NB4 (cell line): ENCODE results near the gene KRT77.

Experiments
- POLR2A ChIP-seq: IDR thresholded peaks from 2 replicates; pipeline ENCODE4 v1.6.1; 2011; ENCODE audit warnings: mild to moderate bottlenecking; ENCODE audit not compliant: insufficient read length; ENCODE audit errors: extremely low read depth
- TF ChIP-seq, protein P1 (sequence below): IDR thresholded peaks from one replicate; pipeline ENCODE4 v1.5.1; 2012; ENCODE audit warnings: low read depth, low read length

DNA sequence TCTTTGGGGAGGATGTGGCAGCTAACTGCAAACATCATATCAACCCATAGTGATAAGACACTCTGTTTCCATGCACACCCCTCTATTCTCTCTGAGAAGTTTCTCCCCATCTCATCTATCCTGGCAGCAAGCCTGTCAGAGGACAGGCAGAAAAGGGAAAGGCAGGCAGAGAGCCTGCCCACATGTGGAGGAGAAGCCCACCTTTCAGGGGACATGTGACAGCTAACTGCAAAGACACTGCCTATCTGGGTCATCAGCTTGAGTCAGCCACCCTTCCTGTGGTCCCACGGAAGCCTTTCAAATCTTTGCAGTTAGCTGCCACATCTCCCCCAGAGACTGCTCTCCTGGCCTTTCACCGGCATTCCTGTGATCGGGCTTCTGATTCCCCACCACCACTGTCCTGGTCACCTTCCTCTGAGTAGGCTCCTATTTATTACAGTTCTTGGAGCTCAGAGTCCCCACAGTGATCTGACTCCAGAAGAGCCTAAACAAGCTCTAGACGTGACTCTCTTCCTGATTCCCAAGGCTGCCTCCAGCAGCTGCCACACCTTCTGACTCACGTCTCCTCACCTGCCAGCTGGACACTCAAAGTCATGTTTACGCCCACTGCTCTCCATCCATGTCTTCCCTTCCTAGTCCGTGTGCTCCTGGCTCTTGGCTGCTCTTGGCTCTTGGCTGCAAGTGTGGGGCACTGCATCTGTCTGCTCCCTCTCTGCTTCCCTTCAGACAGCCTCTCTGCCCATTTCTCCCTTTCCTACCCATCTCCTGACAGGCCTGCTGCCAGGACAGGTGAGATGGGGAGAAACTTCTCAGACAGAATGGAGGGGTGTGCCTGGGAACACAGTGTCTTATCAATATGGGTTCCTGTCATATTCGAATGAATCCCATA is 15.6 kb downstream of the KRT77 start:
- TF ChIP-seq, protein P1, sequence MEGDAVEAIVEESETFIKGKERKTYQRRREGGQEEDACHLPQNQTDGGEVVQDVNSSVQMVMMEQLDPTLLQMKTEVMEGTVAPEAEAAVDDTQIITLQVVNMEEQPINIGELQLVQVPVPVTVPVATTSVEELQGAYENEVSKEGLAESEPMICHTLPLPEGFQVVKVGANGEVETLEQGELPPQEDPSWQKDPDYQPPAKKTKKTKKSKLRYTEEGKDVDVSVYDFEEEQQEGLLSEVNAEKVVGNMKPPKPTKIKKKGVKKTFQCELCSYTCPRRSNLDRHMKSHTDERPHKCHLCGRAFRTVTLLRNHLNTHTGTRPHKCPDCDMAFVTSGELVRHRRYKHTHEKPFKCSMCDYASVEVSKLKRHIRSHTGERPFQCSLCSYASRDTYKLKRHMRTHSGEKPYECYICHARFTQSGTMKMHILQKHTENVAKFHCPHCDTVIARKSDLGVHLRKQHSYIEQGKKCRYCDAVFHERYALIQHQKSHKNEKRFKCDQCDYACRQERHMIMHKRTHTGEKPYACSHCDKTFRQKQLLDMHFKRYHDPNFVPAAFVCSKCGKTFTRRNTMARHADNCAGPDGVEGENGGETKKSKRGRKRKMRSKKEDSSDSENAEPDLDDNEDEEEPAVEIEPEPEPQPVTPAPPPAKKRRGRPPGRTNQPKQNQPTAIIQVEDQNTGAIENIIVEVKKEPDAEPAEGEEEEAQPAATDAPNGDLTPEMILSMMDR: no peak
- no peak for TF ChIP-seq POLR2A
